Endothelial cell of umbilical vein (primary cell): ENCODE results near the gene TRIM41. TPM values are rescaled to one million over a fixed set of nuclear protein-coding genes. Genes with fewer than 3 reads are reported as not detected.

Experiments
- BruUV-seq: library from RNA; stranded (reverse); fragments of 400-500 nt; replicated peaks from 2 replicates; lab custom pipeline; 2021; lab: Mats Ljungman, UMichigan
- CTCF ChIA-PET: fragments of 300-600, 350-600 bp; sonication (Branson Sonifier 250); formaldehyde crosslinking; loops from one replicate; lab custom pipeline; 2021; ENCODE audit warnings: antibody characterized with exemption, inconsistent platforms; lab: Charles Lee
- POLR2A ChIA-PET: fragments of 300-600, 350-600 bp; sonication (Branson Sonifier 250); formaldehyde crosslinking; loops from one replicate; lab custom pipeline; 2021; ENCODE audit warnings: antibody characterized with exemption, inconsistent platforms; lab: Charles Lee
- DNase-seq: peaks from one replicate; pipeline ENCODE4 v3.0.0-alpha.2; 2011; ENCODE audit warnings: low read depth, low spot score
- FAIRE-seq: peaks from 2 replicates; lab custom pipeline; 2011; peaks lifted over from hg19 to GRCh38; lab: Jason Lieb, UNC
- H2AFZ ChIP-seq: 2 replicates; pipeline ENCODE4 v1.6.0; 2012; ENCODE audit warnings: low read depth, low read length, control low read depth, inconsistent platforms
- H3K27ac ChIP-seq: 2 replicates; pipeline ENCODE4 v1.5.1; 2011; ENCODE audit warnings: low read depth, mild to moderate bottlenecking, control low read depth, low read length, moderate library complexity; ENCODE audit not compliant: insufficient read depth
- H3K27me3 ChIP-seq, 2 experiments: 2 replicates each; pipeline versions ENCODE4 v1.6.0 to v1.6.1; 2011; ENCODE audit warnings: low read length in 2 of 2, mixed read lengths in 1 of 2; ENCODE audit not compliant: control insufficient read depth in 2 of 2, insufficient read depth in 2 of 2
- H3K36me3 ChIP-seq, 2 experiments: 2 replicates in 1 of 2; 3 replicates in 1 of 2; pipeline ENCODE4 v1.5.1; 2011; ENCODE audit warnings: low read length in 2 of 2, mild to moderate bottlenecking in 1 of 2, moderate library complexity in 1 of 2; ENCODE audit not compliant: control insufficient read depth in 2 of 2, insufficient read depth in 2 of 2; ENCODE audit errors: extremely low read depth in 1 of 2
- H3K4me1 ChIP-seq: 3 replicates; pipeline ENCODE4 v1.5.1; 2011; ENCODE audit warnings: mild to moderate bottlenecking, low read length; ENCODE audit not compliant: control insufficient read depth, insufficient read depth; ENCODE audit errors: extremely low read depth
- H3K4me2 ChIP-seq: 2 replicates; pipeline ENCODE4 v1.6.1; 2011; ENCODE audit warnings: low read length, control low read depth, mixed read lengths; ENCODE audit not compliant: insufficient read depth
- H3K4me3 ChIP-seq, 3 experiments: fragments of 200-600 bp in 1 of 3; sonication (generic), shearing (Covaris generic) in 1 of 3; replicated peaks in 1 of 3; 2 replicates each; pipeline ENCODE4 v1.5.1; 2011 to 2016; ENCODE audit warnings: control low read depth in 3 of 3, low read length in 3 of 3, mild to moderate bottlenecking in 2 of 3, inconsistent platforms in 1 of 3, low read depth in 1 of 3, moderate library complexity in 1 of 3; ENCODE audit not compliant: insufficient read depth in 1 of 3
- H3K79me2 ChIP-seq: 2 replicates; pipeline ENCODE4 v1.6.0; 2012; ENCODE audit warnings: low read length, inconsistent platforms; ENCODE audit not compliant: control insufficient read depth, insufficient read depth
- H3K9ac ChIP-seq: replicated peaks from 2 replicates; pipeline ENCODE3; 2011; ENCODE audit warnings: low read length, control low read depth; ENCODE audit not compliant: insufficient read depth; ENCODE audit errors: extremely low read depth
- H3K9me1 ChIP-seq: replicated peaks from 3 replicates; pipeline ENCODE4 v1.6.0; 2011; ENCODE audit warnings: mild to moderate bottlenecking, low read length; ENCODE audit not compliant: control insufficient read depth, insufficient read depth; ENCODE audit errors: extremely low read depth
- H3K9me3 ChIP-seq: replicated peaks from 2 replicates; pipeline ENCODE4 v1.5.1; 2012; ENCODE audit warnings: low read length, inconsistent platforms; ENCODE audit not compliant: control insufficient read depth, insufficient read depth
- H4K20me1 ChIP-seq: replicated peaks from 2 replicates; pipeline ENCODE3; 2011; ENCODE audit warnings: mild to moderate bottlenecking, low read length; ENCODE audit not compliant: control insufficient read depth, insufficient read depth; ENCODE audit errors: extremely low read depth
- CTCF ChIP-seq, 2 donors: IDR thresholded peaks; 1 replicate in 1 of 2; 2 replicates in 1 of 2; pipeline ENCODE4 v1.5.1; 2011; ENCODE audit warnings: low read length in 2 of 2, mild to moderate bottlenecking in 2 of 2, moderate library complexity in 2 of 2, control low read depth in 1 of 2, inconsistent platforms in 1 of 2, low read depth in 1 of 2; ENCODE audit not compliant: insufficient read depth in 1 of 2; ENCODE audit errors: extremely low read depth in 1 of 2
- EZH2 ChIP-seq: IDR thresholded peaks from 2 replicates; pipeline ENCODE4 v1.6.1; 2012; ENCODE audit warnings: borderline replicate concordance, low read depth, mild to moderate bottlenecking, moderate library complexity, low read length, inconsistent platforms; ENCODE audit not compliant: severe bottlenecking
- FOS ChIP-seq: IDR thresholded peaks from 2 replicates; pipeline ENCODE4 v1.6.1; 2011; ENCODE audit warnings: mild to moderate bottlenecking, low read length, moderate library complexity, borderline replicate concordance; ENCODE audit not compliant: insufficient read depth
- GATA2 ChIP-seq: IDR thresholded peaks from 2 replicates; pipeline ENCODE4 v1.7.0; 2011; ENCODE audit warnings: low read depth, mild to moderate bottlenecking, moderate library complexity, mixed read lengths, low read length; ENCODE audit not compliant: insufficient read length, insufficient read depth
- JUN ChIP-seq: IDR thresholded peaks from 2 replicates; pipeline ENCODE4 v1.6.1; 2011; ENCODE audit warnings: borderline replicate concordance, low read depth; ENCODE audit not compliant: insufficient read length, insufficient read depth
- MAX ChIP-seq: IDR thresholded peaks from 2 replicates; pipeline ENCODE4 v1.6.1; 2011; ENCODE audit not compliant: insufficient read depth, insufficient read length
- MYC ChIP-seq: IDR thresholded peaks from one replicate; pipeline ENCODE4 v1.6.1; 2011; ENCODE audit warnings: mild to moderate bottlenecking, low read depth, low read length
- POLR2A ChIP-seq: IDR thresholded peaks from 2 replicates; pipeline ENCODE4 v1.6.1; 2012; ENCODE audit warnings: low read depth, mild to moderate bottlenecking, control low read depth, low read length
- POLR2AphosphoS5 ChIP-seq: IDR thresholded peaks from 2 replicates; pipeline ENCODE4 v1.6.1; 2012; ENCODE audit warnings: low read depth, mild to moderate bottlenecking, control low read depth, low read length, moderate library complexity; ENCODE audit not compliant: insufficient read depth
- dilution Hi-C: fragments of 300-500 bp; cut with MboI; formaldehyde crosslinking; loops from one replicate; pipeline ENCODE4 v1.15.0; 2019; ENCODE audit warnings: low sequenced_read_pairs; ENCODE audit not compliant: extremely low pct_ligation_motif_present
- intact Hi-C: fragments of 100-400 bp; cut with micrococcal nuclease; formaldehyde crosslinking; loops from one replicate; pipeline ENCODE4 v1.10.0; 2022
- polyA plus RNA-seq, 4 experiments: library from polyadenylated mRNA; depleted of rRNA in 3 of 4; stranded (reverse) in 3 of 4; unstranded in 1 of 4; fragments of >200 nt; gene quantifications; 2 replicates each; pipeline versions ENCODE4 v1.2.1 to v1.2.3, GENCODE V29; 2011 to 2012; ENCODE audit warnings: missing spikeins in 1 of 4
- total RNA-seq: library from RNA; stranded (reverse); gene quantifications from 2 replicates; pipeline ENCODE4 v1.2.3, GENCODE V29; 2021

The TRIM41 gene
- total and polyA plus RNA-seq, 2 donors (not counting 3 experiments of a cell fraction or from before 2014, with no cell fraction given) = 11.2 to 19.9 TPM

DNA sequence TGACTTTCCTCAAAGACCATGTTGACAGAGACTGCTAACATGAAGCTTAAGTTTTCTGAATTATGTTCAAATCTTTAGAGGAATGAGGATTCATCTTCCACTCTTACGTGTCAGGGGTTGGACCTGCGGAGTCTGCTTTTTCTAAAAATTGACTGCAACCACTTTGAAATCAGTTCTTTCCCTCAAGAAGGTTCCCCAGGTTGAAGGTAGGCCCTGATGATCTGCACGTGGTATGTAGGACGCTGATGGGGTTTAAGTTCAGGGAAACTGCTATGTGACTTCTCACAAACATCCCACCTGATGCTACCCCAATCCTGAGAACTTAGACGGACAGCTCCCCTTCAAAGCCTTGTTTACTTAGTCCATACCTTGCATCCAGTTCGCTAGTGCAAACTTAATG, 13.4 kb downstream of the TRIM41 start:
- no peaks in the 10 kb centered on the region for H3K9me3 ChIP-seq
- no peak overlapping the region for H2AFZ ChIP-seq
- H3K4me3 ChIP-seq = no peak overlapping the region
- H3K4me1 ChIP-seq = peaks cover 9% of the 10 kb centered on the region
- H3K27me3 ChIP-seq = no peaks in the 10 kb centered on the region
- FAIRE-seq = peak; percentile 69
- no peak overlapping the region for H3K9ac ChIP-seq
- no peak overlapping the region for H3K4me2 ChIP-seq
- ChIA-PET POLR2A (no interaction called here), CTCF (interaction anchor here (1.4 kb wide), 1 partner anchor 52 kb away, joined by 4 read pairs; no protein-coding TSS in a partner anchor)
- TF ChIP-seq CTCF (IDR thresholded peaks at IDR 0.05; ENCODE audit: extremely low read depth in 1 of 2, insufficient read depth in 1 of 2, low read depth in 1 of 2, low read length in 2 of 2) (no peak), MAX (no peak), POLR2A (no peak), MYC (no peak), JUN (no peak), POLR2AphosphoS5 (no peak), FOS (no peak), EZH2 (no peak), GATA2 (no peak)
- peaks cover 2% of the 10 kb centered on the region for H4K20me1 ChIP-seq
- intact Hi-C loops = no loop called here
- dilution Hi-C loops = no loop called here
- DNase-seq = no peak
- H3K36me3 ChIP-seq = peaks cover 39 to 55% of the 10 kb centered on the region in 2 experiments
- H3K9me1 ChIP-seq = no peaks in the 10 kb centered on the region
- H3K79me2 ChIP-seq = peaks cover 36% of the 10 kb centered on the region
- H3K27ac ChIP-seq = no peak overlapping the region
- no TSS peak for BruUV-seq
